Progenitor cell of endocrine pancreas (in vitro differentiated cells): ENCODE data around the gene NGB. TPM values are rescaled to one million over a fixed set of nuclear protein-coding genes. Genes with fewer than 3 reads are reported as not detected.

ENCODE experiments used
- DNase-seq: peaks from one replicate; pipeline ENCODE4 v3.0.0; 2021; ENCODE audit warnings: low spot score; ENCODE audit not compliant: unreplicated experiment
- H3K27ac Mint-ChIP-seq: 2 replicates; pipeline ENCODE4 v1.8.0; 2021; ENCODE audit warnings: mild to moderate bottlenecking, moderate library complexity, mixed read lengths
- H3K27me3 Mint-ChIP-seq: 2 replicates; pipeline ENCODE4 v1.8.0; 2021; ENCODE audit warnings: mixed read lengths
- H3K36me3 Mint-ChIP-seq: 2 replicates; pipeline ENCODE4 v1.8.0; 2022; ENCODE audit warnings: mixed read lengths; ENCODE audit not compliant: insufficient read depth
- H3K4me1 Mint-ChIP-seq: 2 replicates; pipeline ENCODE4 v1.8.0; 2021; ENCODE audit warnings: low read depth, mixed read lengths
- H3K4me3 Mint-ChIP-seq: 2 replicates; pipeline ENCODE4 v1.8.0; 2021; ENCODE audit warnings: low read depth, mild to moderate bottlenecking, moderate library complexity, mixed read lengths
- H3K9me3 Mint-ChIP-seq: 2 replicates; pipeline ENCODE4 v1.8.0; 2021; ENCODE audit warnings: low read depth, mixed read lengths
- total RNA-seq: library from RNA; stranded (reverse); gene quantifications from 2 replicates; pipeline ENCODE4 v1.2.1, GENCODE V29; 2021
- TF ChIP-seq, protein P1 (sequence below): fragments of 200-600 bp; sonication (generic); IDR thresholded peaks from one replicate; pipeline ENCODE4 v1.5.0; 2021; ENCODE audit warnings: antibody characterized with exemption, mild to moderate bottlenecking; ENCODE audit not compliant: unreplicated experiment

The NGB gene
- total RNA-seq, 1 donor from 2014 or later, result not detected

DNA sequence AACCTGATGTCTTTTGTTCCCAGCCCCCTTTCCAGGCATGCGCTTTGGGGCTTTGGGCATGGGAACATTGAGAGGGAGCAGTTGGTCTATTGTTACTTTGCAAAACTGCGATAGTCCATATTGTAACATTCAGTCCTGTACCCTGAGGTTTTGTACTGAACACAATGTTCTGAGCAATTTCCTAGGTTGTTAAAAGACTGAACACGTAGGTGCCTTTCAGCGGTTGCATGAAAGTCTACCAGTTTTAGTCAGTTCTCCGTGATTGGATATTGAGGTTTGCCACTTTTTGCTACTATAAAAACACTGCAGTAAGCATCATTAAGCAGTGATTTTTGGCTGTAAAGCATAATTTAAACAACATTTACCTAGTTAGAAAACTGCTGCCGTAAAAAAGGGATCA is 20.1 kb downstream of the NGB start:
- H3K4me3 Mint-ChIP-seq, result no peak overlapping the region
- TF ChIP-seq, protein P1, sequence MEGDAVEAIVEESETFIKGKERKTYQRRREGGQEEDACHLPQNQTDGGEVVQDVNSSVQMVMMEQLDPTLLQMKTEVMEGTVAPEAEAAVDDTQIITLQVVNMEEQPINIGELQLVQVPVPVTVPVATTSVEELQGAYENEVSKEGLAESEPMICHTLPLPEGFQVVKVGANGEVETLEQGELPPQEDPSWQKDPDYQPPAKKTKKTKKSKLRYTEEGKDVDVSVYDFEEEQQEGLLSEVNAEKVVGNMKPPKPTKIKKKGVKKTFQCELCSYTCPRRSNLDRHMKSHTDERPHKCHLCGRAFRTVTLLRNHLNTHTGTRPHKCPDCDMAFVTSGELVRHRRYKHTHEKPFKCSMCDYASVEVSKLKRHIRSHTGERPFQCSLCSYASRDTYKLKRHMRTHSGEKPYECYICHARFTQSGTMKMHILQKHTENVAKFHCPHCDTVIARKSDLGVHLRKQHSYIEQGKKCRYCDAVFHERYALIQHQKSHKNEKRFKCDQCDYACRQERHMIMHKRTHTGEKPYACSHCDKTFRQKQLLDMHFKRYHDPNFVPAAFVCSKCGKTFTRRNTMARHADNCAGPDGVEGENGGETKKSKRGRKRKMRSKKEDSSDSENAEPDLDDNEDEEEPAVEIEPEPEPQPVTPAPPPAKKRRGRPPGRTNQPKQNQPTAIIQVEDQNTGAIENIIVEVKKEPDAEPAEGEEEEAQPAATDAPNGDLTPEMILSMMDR, result no peak
- H3K27ac Mint-ChIP-seq, result no peak overlapping the region
- H3K27me3 Mint-ChIP-seq, result peaks cover 5% of the 10 kb centered on the region
- no peaks in the 10 kb centered on the region for H3K9me3 Mint-ChIP-seq
- H3K4me1 Mint-ChIP-seq, result no peaks in the 10 kb centered on the region
- no peak for DNase-seq
- H3K36me3 Mint-ChIP-seq, result no peaks in the 10 kb centered on the region

DNA sequence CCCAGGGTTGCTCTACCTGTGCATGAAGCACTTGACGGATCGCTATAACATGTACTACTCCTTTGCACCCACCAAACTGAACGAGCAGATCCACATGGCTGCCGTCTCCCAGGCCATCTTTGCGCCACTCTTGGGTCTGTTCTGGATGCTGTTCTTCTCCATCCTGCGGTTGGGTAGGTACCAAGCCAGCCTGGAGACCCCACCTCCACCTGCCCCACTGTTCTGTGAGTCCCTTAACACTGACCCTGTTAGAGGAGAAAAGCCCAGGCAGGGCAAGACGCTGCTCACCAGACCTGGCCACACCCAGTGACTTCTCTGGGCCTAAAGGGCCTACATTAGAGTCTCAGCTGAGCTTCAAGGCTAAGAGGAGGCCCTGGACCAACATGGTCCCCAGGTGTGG is 21.7 kb downstream of the NGB start:
- Mint-ChIP-seq H3K27ac (no peak overlapping the region), H3K36me3 (no peaks in the 10 kb centered on the region), H3K4me3 (no peak overlapping the region), H3K27me3 (peaks cover 8% of the 10 kb centered on the region), H3K9me3 (no peaks in the 10 kb centered on the region), H3K4me1 (no peaks in the 10 kb centered on the region)
- no peak for DNase-seq
- TF ChIP-seq, protein P1, result no peak

DNA sequence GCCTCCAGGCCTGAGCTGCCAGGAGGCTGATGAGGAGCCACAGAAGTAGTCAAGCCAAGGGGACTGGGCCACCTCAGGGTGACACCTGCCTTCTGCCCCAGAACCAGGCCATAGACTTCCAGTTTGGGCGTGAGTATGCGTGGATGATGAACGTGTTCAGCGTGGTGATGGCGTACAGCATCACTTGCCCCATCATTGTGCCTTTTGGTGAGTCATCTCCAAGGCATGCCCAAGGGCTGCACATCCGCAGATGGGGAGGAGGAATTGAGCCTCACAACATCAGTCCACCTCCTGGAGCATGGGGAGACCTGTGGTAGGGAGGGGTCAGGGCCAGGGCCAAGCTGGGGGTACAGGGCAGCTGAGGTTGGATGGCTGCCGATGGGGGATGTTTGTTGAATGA is 22.3 kb downstream of the NGB start:
- no peak overlapping the region for H3K27ac Mint-ChIP-seq

DNA sequence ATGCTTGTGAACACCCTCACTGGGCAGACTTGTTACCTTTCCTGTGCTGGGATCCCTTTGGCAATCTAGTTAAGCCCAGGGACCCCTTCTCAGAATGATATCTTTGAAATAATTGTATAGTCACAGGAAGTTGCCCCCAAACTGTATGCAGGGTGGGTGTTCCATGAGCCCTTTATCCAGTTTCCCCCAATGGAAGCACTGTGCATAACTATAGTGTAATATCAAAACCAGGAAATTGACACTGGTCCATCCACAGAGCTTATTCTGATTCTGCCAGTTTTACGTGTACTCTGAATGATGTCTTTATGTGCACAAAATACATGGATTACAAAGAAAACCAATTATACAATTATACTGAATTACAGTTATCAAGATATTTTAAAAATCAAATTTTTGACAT is 24.2 kb downstream of the NGB start:
- TF ChIP-seq, protein P1, result no peak
- Mint-ChIP-seq H3K27ac (no peak overlapping the region), H3K4me1 (no peaks in the 10 kb centered on the region), H3K9me3 (no peaks in the 10 kb centered on the region), H3K4me3 (no peak overlapping the region), H3K27me3 (peaks cover 8% of the 10 kb centered on the region), H3K36me3 (no peaks in the 10 kb centered on the region)
- no peak for DNase-seq

More for the DNA sequence above, 22.3 kb downstream of the NGB start:
- Mint-ChIP-seq H3K36me3 (no peaks in the 10 kb centered on the region), H3K4me1 (no peaks in the 10 kb centered on the region), H3K9me3 (no peaks in the 10 kb centered on the region), H3K27me3 (peaks cover 8% of the 10 kb centered on the region), H3K4me3 (no peak overlapping the region)
- TF ChIP-seq, protein P1, result no peak
- no peak for DNase-seq

DNA sequence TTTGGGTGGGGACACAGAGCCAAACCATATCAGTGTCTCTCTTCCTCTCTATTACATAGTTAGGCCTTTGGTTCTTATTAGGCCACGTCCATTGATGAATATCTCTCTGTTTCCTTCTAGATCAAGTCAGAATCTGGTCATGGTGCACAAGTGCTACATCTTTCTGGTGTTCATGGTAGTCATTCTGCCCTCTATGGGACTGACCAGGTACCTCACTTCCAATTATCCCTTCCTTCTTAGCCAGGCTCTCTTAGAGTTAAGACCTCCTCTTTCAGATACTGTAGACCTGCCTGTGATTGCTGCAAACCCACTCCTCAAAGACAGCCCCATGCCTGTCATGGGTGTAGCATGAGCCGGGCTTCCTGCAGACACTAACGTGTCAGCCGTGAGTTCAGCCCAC is 25.2 kb downstream of the NGB start:
- Mint-ChIP-seq H3K36me3 (no peaks in the 10 kb centered on the region), H3K4me1 (no peaks in the 10 kb centered on the region), H3K4me3 (no peak overlapping the region), H3K27ac (no peak overlapping the region), H3K27me3 (peaks cover 6% of the 10 kb centered on the region), H3K9me3 (no peaks in the 10 kb centered on the region)
- TF ChIP-seq, protein P1, result no peak
- DNase-seq, result no peak

DNA sequence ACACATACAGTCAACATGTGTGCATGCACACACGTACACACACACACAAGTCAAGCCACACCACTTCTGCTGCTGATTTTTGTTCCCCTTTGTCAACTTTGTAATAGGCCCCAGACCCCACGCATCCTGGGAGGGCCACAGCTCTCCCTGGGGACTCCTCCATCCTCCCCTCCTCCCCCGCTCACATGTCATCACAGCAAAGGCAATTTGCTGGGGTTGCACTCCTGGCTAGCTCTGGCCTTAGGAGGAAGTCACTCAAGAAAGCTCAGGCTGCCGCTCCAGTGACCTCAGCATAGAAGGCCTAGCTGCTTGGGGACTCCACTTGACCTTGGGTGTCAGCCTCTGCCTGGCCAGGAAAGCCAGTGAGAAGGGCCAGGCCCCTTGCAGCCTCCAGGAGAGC is 27.2 kb downstream of the NGB start:
- Mint-ChIP-seq H3K4me3 (no peak overlapping the region), H3K4me1 (no peaks in the 10 kb centered on the region), H3K27ac (no peak overlapping the region), H3K36me3 (no peaks in the 10 kb centered on the region), H3K27me3 (peaks cover 6% of the 10 kb centered on the region), H3K9me3 (no peaks in the 10 kb centered on the region)
- no peak for DNase-seq
- TF ChIP-seq, protein P1, result no peak
